ENCODE data around the gene LDLRAD4. TPM values are rescaled to one million over a fixed set of nuclear protein-coding genes. Genes with fewer than 3 reads are reported as not detected.

The LDLRAD4 gene
- total RNA-seq, 1 experiment from 2014 or later, result 3.6 TPM

- Histone ChIP-seq H3K9me3 (ENCODE audit: low read depth, low read length, poor library complexity, severe bottlenecking) (no peaks in the 10 kb centered on the region), H3K27me3 (replicated peaks; ENCODE audit: insufficient read depth, low read depth, low read length, poor library complexity) (no peaks in the 10 kb centered on the region), H3K27ac (ENCODE audit: low read depth, low read length, poor library complexity, severe bottlenecking) (no peak overlapping the region), H3K4me3 (ENCODE audit: low read depth, low read length, poor library complexity, severe bottlenecking) (no peak overlapping the region), H3K4me1 (ENCODE audit: insufficient read depth, low read length, poor library complexity, severe bottlenecking) (no peaks in the 10 kb centered on the region), H3K36me3 (ENCODE audit: insufficient read depth, low read length, poor library complexity, severe bottlenecking) (no peaks in the 10 kb centered on the region)
- intact Hi-C loops (cut with micrococcal nuclease; ENCODE audit: unreplicated experiment), result no loop called here
- no peak for DNase-seq (ENCODE audit: low spot score)
- CTCF ChIA-PET, result no interaction called here
- POLR2A ChIA-PET (ENCODE audit: low non-redundant PET), result no interaction called here
- TF ChIP-seq EZH2 (IDR thresholded peaks at IDR 0.05; ENCODE audit: borderline replicate concordance, low read depth, low read length, poor library complexity, severe bottlenecking) (no peak), CTCF (conservative IDR thresholded peaks at IDR 0.05; ENCODE audit: low read depth, low read length) (no peak)
- no TSS peak for BruUV-seq (replicated peaks)
Measured at GRCh38 chr18:13388586-13389490, 170.3 kb downstream of the LDLRAD4 start.

GRCh38 chr18:13389491-13390131 lies 171.1 kb downstream of the LDLRAD4 start:
- no peak overlapping the region for H3K27ac ChIP-seq (ENCODE audit: low read depth, low read length, poor library complexity, severe bottlenecking)
- intact Hi-C loops (cut with micrococcal nuclease; ENCODE audit: unreplicated experiment), result no loop called here
- no peaks in the 10 kb centered on the region for H3K4me1 ChIP-seq (ENCODE audit: insufficient read depth, low read length, poor library complexity, severe bottlenecking)
- no peaks in the 10 kb centered on the region for H3K27me3 ChIP-seq (replicated peaks; ENCODE audit: insufficient read depth, low read depth, low read length, poor library complexity)
- H3K36me3 ChIP-seq (ENCODE audit: insufficient read depth, low read length, poor library complexity, severe bottlenecking), result no peaks in the 10 kb centered on the region
- DNase-seq (ENCODE audit: low spot score), result no peak
- CTCF ChIA-PET, result no interaction called here
- no TSS peak for BruUV-seq (replicated peaks)
- TF ChIP-seq EZH2 (IDR thresholded peaks at IDR 0.05; ENCODE audit: borderline replicate concordance, low read depth, low read length, poor library complexity, severe bottlenecking), result no peak
- TF ChIP-seq CTCF (conservative IDR thresholded peaks at IDR 0.05; ENCODE audit: low read depth, low read length), result no peak
- POLR2A ChIA-PET (ENCODE audit: low non-redundant PET), result interaction anchor here (0.6 kb wide), 1 partner anchor 113 kb away, joined by 3 read pairs; no protein-coding TSS in a partner anchor
- H3K4me3 ChIP-seq (ENCODE audit: low read depth, low read length, poor library complexity, severe bottlenecking), result no peak overlapping the region
- no peaks in the 10 kb centered on the region for H3K9me3 ChIP-seq (ENCODE audit: low read depth, low read length, poor library complexity, severe bottlenecking)

GRCh38 chr18:13390196-13390595 lies 171.6 kb downstream of the LDLRAD4 start:
- Histone ChIP-seq H3K27ac (ENCODE audit: low read depth, low read length, poor library complexity, severe bottlenecking) (no peak overlapping the region), H3K27me3 (replicated peaks; ENCODE audit: insufficient read depth, low read depth, low read length, poor library complexity) (no peaks in the 10 kb centered on the region), H3K4me1 (ENCODE audit: insufficient read depth, low read length, poor library complexity, severe bottlenecking) (no peaks in the 10 kb centered on the region), H3K4me3 (ENCODE audit: low read depth, low read length, poor library complexity, severe bottlenecking) (no peak overlapping the region), H3K9me3 (ENCODE audit: low read depth, low read length, poor library complexity, severe bottlenecking) (no peaks in the 10 kb centered on the region), H3K36me3 (ENCODE audit: insufficient read depth, low read length, poor library complexity, severe bottlenecking) (no peaks in the 10 kb centered on the region)
- BruUV-seq (replicated peaks), result no TSS peak
- ChIA-PET POLR2A (ENCODE audit: low non-redundant PET) (interaction anchor here (0.6 kb wide), 1 partner anchor 114 kb away, joined by 3 read pairs; no protein-coding TSS in a partner anchor), CTCF (no interaction called here)
- intact Hi-C loops (cut with micrococcal nuclease; ENCODE audit: unreplicated experiment), result no loop called here
- TF ChIP-seq EZH2 (IDR thresholded peaks at IDR 0.05; ENCODE audit: borderline replicate concordance, low read depth, low read length, poor library complexity, severe bottlenecking), result no peak
- no peak for TF ChIP-seq CTCF (conservative IDR thresholded peaks at IDR 0.05; ENCODE audit: low read depth, low read length)
- no peak for DNase-seq (ENCODE audit: low spot score)

Data from A673 (cell line).